Spleen (tissue), 11 donors: ENCODE measurements around the gene CKLF. TPM values are rescaled to one million over a fixed set of nuclear protein-coding genes. Genes with fewer than 3 reads are reported as not detected.

Experiments
- DNase-seq: peaks from one replicate; pipeline ENCODE4 v3.0.0-alpha.2; 2020
- H3K27ac ChIP-seq, 8 donors: fragments of 200-600 bp; sonication (generic) in 7 of 8; 1 replicate in 4 of 8; 2 replicates in 4 of 8; pipeline versions ENCODE4 v1.5.0 to v1.8.0; 2016 to 2021; ENCODE audit warnings: inconsistent platforms in 4 of 8, mild to moderate bottlenecking in 4 of 8, moderate library complexity in 1 of 8
- H3K27me3 ChIP-seq, 7 donors: fragments of 200-600 bp; sonication (generic) in 6 of 7; replicated peaks in 1 of 7; 1 replicate in 4 of 7; 2 replicates in 3 of 7; pipeline versions ENCODE4 v1.5.0 to v1.8.0; 2016 to 2021; ENCODE audit warnings: inconsistent platforms in 3 of 7, mild to moderate bottlenecking in 1 of 7
- H3K36me3 ChIP-seq, 6 donors: fragments of 200-600 bp; sonication (generic) in 5 of 6; 1 replicate in 4 of 6; 2 replicates in 2 of 6; pipeline versions ENCODE4 v1.5.0 to v1.8.0; 2016 to 2021; ENCODE audit warnings: inconsistent platforms in 2 of 6
- H3K4me1 ChIP-seq, 6 donors: fragments of 200-600 bp; sonication (generic) in 5 of 6; 1 replicate in 3 of 6; 2 replicates in 3 of 6; pipeline versions ENCODE4 v1.5.0 to v1.8.0; 2016 to 2021; ENCODE audit warnings: inconsistent platforms in 3 of 6
- H3K4me3 ChIP-seq, 8 donors: fragments of 200-600 bp; sonication (generic) in 7 of 8; 1 replicate in 4 of 8; 2 replicates in 4 of 8; pipeline versions ENCODE4 v1.5.0 to v1.8.0; 2016 to 2021; ENCODE audit warnings: inconsistent platforms in 4 of 8, mild to moderate bottlenecking in 4 of 8, moderate library complexity in 2 of 8
- H3K9me3 ChIP-seq, 8 donors: fragments of 200-600 bp; sonication (generic) in 7 of 8; 1 replicate in 4 of 8; 2 replicates in 4 of 8; pipeline versions ENCODE4 v1.5.0 to v1.8.0; 2016 to 2021; ENCODE audit warnings: inconsistent platforms in 4 of 8
- POLR2A ChIP-seq, 3 donors: fragments of 450-650 bp; IDR thresholded peaks; one replicate each; pipeline ENCODE4 v1.5.1; 2017; ENCODE audit warnings: antibody characterized with exemption in 3 of 3, mild to moderate bottlenecking in 1 of 3
- POLR2AphosphoS5 ChIP-seq, 3 donors: sonication (generic); formaldehyde crosslinking; IDR thresholded peaks; one replicate each; pipeline ENCODE4 v1.5.1; 2017; ENCODE audit warnings: antibody characterized with exemption in 3 of 3
- WGBS, 5 donors: extraction: QIAGEN DNeasy Blood & Tissue Kit in 3 of 5; methylation state at CpG; one replicate each; pipeline versions ENCODE4 v1.1.5 to v1.1.7; 2013 to 2018; 5-methylcytosine and 5-hydroxymethylcytosine counted together
- intact Hi-C: fragments of 100-400 bp; cut with DNase I; formaldehyde crosslinking; loops from one replicate; pipeline ENCODE4 v1.15.0; 2023; ENCODE audit warnings: low total_unique reads
- polyA plus RNA-seq, 3 donors: library from polyadenylated mRNA; stranded (reverse); fragments of 200-250 nt; gene quantifications; one replicate each; pipeline ENCODE4 v1.2.1, GENCODE V29; 2013
- total RNA-seq, 7 donors: library from RNA; depleted of rRNA in 3 of 7; stranded (reverse); fragments of >200 nt in 3 of 7; fragmentation: NEBNext Ultra II Directional in 4 of 7; extraction: Animal tissue kit (Norgen Biotek cat#: 25700) in 4 of 7; gene quantifications; one replicate each; pipeline versions ENCODE4 v1.1.0 to v1.2.1, GENCODE V29; 2016 to 2021
- TF ChIP-seq, protein P1 (sequence below), 11 experiments: fragments of 200-600 bp in 7 of 11; fragments of 450-650 bp in 4 of 11; sonication (generic) in 4 of 11; IDR thresholded peaks in 8 of 11; conservative IDR thresholded peaks in 3 of 11; 1 replicate in 7 of 11; 2 replicates in 4 of 11; pipeline versions ENCODE4 v1.4.0 to v1.8.0; 2016 to 2021; ENCODE audit warnings: antibody characterized with exemption in 11 of 11, inconsistent platforms in 4 of 11, mild to moderate bottlenecking in 1 of 11
- donor health status: healthy with polysubstance abuse.
- donor health status: DM: no; HTN: no; CAD: no; lungs with moderate emphysema.
- donor health status: DM: no; HTN: no; CAD: no.
- donor health status: Bipolar disorder and iron deficiency.
- donor health status: healthy.
- donor health status: DM: no; HTN: no; CAD: no.
- donor health status: DM: yes; HTN: yes; CAD: no.

Gene CKLF
- total and polyA plus RNA-seq, 10 donors = 61.9 to 132 (median 75.4) TPM

DNA sequence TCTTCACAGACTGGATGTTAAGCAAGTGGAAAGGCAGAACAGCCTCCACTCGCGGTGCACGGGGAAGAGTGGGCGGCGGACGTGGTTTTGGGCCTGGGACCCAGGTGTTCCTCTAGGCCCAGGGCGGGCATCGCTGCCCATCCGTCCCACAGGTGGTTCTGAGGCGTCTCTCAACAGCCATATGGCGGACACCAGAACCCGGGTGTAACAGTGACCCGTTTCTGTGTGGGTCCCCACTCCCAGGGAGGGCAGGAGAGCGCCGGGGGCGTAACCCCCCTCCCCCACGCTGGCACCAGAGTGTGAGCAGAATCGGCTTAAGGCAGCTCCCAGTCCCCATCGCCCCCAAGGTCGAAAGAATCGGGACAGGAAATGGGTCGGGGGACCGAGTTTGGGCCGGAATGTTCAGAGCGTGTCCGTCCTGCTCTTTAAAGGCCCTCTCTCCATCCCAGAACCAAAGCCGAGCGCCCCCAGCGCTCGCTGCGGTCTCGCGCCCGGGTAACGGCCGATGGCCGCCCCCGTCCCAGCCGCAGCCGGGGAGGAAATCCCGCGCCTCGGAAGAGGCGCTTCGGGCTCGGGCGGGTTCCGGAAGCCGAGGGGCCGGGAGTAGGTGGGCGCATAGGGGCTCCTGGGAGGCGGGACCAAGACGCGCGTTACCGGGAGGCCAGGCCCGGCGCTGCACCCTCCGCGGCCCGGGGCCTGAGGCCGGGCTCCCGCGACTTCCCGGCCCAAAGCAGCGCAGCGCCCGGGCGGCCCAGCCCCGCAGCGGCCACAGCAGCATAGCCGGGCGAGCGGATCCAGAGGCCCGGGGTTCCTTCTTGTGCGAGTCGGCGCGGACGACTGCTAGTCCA lies 2.9 kb upstream of the CKLF start, which contains the start of gene TK2:
Gene TK2, minus strand, starts transcription at position 839 of the 848 bp plus-strand sequence. Its CDS starts 61 bp downstream, at position 778.
- peak; percentile 92 for DNase-seq
- Histone ChIP-seq H3K36me3 (peaks cover 0 to 18% (median 0%) of the 10 kb centered on the region in 6 donors), H3K27ac (peak within 1 kb of the TSS; percentile 95 to 98 (median 96)), H3K9me3 (no peaks in the 10 kb centered on the region), H3K4me1 (peaks cover 29 to 97% (median 80%) of the 10 kb centered on the region in 6 donors), H3K4me3 (peak within 1 kb of the TSS; percentile 41 to 73 (median 56)), H3K27me3 (no peaks in the 10 kb centered on the region)
- intact Hi-C loops = no loop called here
- TF ChIP-seq POLR2AphosphoS5 (IDR thresholded peaks at IDR 0.05) (peak; percentile 28 to 79 (median 78)), POLR2A (IDR thresholded peaks at IDR 0.05) (peak in 1 of 3 donors; percentile 50)
- TF ChIP-seq, protein P1, sequence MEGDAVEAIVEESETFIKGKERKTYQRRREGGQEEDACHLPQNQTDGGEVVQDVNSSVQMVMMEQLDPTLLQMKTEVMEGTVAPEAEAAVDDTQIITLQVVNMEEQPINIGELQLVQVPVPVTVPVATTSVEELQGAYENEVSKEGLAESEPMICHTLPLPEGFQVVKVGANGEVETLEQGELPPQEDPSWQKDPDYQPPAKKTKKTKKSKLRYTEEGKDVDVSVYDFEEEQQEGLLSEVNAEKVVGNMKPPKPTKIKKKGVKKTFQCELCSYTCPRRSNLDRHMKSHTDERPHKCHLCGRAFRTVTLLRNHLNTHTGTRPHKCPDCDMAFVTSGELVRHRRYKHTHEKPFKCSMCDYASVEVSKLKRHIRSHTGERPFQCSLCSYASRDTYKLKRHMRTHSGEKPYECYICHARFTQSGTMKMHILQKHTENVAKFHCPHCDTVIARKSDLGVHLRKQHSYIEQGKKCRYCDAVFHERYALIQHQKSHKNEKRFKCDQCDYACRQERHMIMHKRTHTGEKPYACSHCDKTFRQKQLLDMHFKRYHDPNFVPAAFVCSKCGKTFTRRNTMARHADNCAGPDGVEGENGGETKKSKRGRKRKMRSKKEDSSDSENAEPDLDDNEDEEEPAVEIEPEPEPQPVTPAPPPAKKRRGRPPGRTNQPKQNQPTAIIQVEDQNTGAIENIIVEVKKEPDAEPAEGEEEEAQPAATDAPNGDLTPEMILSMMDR (IDR thresholded peaks at IDR 0.05 in 8 of 11, conservative IDR thresholded peaks at IDR 0.05 in 3 of 11) = peak in 6 of 11 experiments; percentile 12 to 44 (median 22)
- 1 to 5% (median 2%) methylated on average over 25 to 80 of the region's 80 CpGs for WGBS, 5 donors

DNA sequence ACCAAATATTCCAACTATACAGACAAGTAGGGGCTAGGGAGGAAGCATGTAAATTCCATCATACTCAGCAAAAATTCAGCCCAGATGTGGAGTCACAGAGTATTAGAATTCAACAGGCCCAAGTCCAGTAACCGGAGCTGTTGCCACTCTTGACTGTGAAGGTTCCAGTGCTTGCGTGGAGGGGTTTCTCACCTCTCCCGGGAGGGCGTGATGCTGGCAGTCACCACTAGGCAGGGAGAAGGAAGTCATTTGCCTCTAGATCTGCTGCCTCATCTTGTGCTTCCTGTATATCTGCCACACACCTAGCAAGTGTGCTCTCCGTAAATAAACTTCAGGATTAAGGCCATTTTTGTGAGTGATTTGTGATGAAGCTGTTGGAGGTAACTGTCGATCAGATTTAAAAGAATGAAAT lies 1.0 kb upstream of the CKLF start:
- 12 to 21% (median 17%) methylated on average over 6 of the region's 6 CpGs for WGBS, 5 donors
- intact Hi-C loops = no loop called here
- no peaks in the 10 kb centered on the region for H3K27me3 ChIP-seq
- H3K4me3 ChIP-seq = peak overlapping the region in 5 of 8 donors; percentile 55 to 84 (median 73)
- peak overlapping the region; percentile 95 to 98 (median 96) for H3K27ac ChIP-seq
- peaks cover 29 to 98% (median 93%) of the 10 kb centered on the region in 6 donors for H3K4me1 ChIP-seq
- H3K36me3 ChIP-seq = peaks cover 0 to 25% (median 0%) of the 10 kb centered on the region in 6 donors
- DNase-seq = peak; percentile 85
- TF ChIP-seq POLR2A (IDR thresholded peaks at IDR 0.05) (no peak), POLR2AphosphoS5 (IDR thresholded peaks at IDR 0.05) (peak in 2 of 3 donors; percentile 41 to 62)
- TF ChIP-seq, protein P1 (IDR thresholded peaks at IDR 0.05 in 8 of 11, conservative IDR thresholded peaks at IDR 0.05 in 3 of 11) = peak; percentile 31 to 84 (median 64)
- no peaks in the 10 kb centered on the region for H3K9me3 ChIP-seq

DNA sequence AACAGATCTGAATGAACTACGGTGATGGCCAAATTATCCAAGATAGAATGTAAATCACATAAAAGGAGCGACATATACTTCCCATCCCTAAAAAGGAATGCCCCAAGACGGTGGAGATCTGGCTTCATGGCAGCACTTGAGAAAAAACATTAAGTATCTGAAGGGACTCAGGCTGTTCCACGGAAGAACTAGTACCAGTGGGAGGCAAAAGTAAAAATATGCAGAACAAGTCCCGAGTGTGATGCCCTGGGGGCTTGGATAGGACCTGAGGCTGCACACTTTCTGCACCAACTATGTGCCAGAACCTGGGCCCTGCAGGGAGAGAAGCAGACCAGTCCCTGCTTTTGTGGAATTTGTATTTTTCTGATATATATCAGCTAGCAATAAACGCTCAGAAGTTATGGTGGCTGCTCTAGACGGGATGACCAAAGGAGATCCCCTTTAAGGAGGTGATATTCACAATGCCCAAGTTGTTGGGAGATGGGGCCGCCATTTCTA lies 539 bp upstream of the CKLF start:
- peaks cover 0 to 26% (median 0%) of the 10 kb centered on the region in 6 donors for H3K36me3 ChIP-seq
- H3K9me3 ChIP-seq = no peaks in the 10 kb centered on the region
- intact Hi-C loops = no loop called here
- H3K4me3 ChIP-seq = peak overlapping the region; percentile 55 to 84 (median 73)
- DNase-seq = no peak
- H3K27ac ChIP-seq = peak overlapping the region; percentile 95 to 98 (median 96)
- no peak for TF ChIP-seq POLR2A (IDR thresholded peaks at IDR 0.05)
- TF ChIP-seq, protein P1 (IDR thresholded peaks at IDR 0.05 in 8 of 11, conservative IDR thresholded peaks at IDR 0.05 in 3 of 11) = no peak
- TF ChIP-seq POLR2AphosphoS5 (IDR thresholded peaks at IDR 0.05) = no peak
- WGBS, 5 donors = 33 to 39% (median 36%) methylated on average over 7 to 8 of the region's 8 CpGs
- no peaks in the 10 kb centered on the region for H3K27me3 ChIP-seq
- H3K4me1 ChIP-seq = peaks cover 29 to 98% (median 93%) of the 10 kb centered on the region in 6 donors

DNA sequence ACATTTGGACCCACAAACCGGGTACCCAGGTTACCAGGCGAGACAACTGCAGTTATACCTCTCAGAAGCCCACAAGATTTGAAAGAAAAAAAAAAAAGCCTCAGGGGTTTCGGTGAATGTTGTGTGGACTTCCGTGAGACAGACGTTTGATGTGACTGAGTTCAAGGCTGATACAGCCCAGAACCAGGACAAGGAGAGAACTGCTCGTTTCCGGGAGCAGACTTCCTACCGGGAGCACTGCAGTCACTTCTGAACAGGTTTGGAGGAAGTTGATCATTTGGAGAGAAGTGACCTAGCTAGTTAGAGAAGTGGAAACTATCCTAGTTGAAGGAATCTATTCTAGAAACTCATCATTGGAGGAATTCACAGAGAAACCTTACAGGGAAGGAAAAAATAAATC lies 847 bp downstream of the CKLF start:
- H3K27ac ChIP-seq = peak overlapping the region; percentile 95 to 98 (median 96)
- TF ChIP-seq POLR2AphosphoS5 (IDR thresholded peaks at IDR 0.05) (peak in 1 of 3 donors; percentile 16), POLR2A (IDR thresholded peaks at IDR 0.05) (no peak)
- TF ChIP-seq, protein P1 (IDR thresholded peaks at IDR 0.05 in 8 of 11, conservative IDR thresholded peaks at IDR 0.05 in 3 of 11) = no peak
- WGBS, 5 donors = 6 to 10% (median 7%) methylated on average over 8 of the region's 8 CpGs
- H3K27me3 ChIP-seq = no peaks in the 10 kb centered on the region
- H3K4me1 ChIP-seq = peaks cover 29 to 98% (median 90%) of the 10 kb centered on the region in 6 donors
- DNase-seq = no peak
- no peaks in the 10 kb centered on the region for H3K9me3 ChIP-seq
- H3K36me3 ChIP-seq = peaks cover 0 to 35% (median 3%) of the 10 kb centered on the region in 6 donors
- intact Hi-C loops = no loop called here
- peak overlapping the region; percentile 55 to 84 (median 73) for H3K4me3 ChIP-seq
